ELR (cell line): ENCODE data around the gene FADS1.

Source experiments
- DNase-seq: peaks from one replicate; pipeline ENCODE4 v3.0.0-alpha.2; 2015; ENCODE audit warnings: low read depth

The FADS1 gene

DNA sequence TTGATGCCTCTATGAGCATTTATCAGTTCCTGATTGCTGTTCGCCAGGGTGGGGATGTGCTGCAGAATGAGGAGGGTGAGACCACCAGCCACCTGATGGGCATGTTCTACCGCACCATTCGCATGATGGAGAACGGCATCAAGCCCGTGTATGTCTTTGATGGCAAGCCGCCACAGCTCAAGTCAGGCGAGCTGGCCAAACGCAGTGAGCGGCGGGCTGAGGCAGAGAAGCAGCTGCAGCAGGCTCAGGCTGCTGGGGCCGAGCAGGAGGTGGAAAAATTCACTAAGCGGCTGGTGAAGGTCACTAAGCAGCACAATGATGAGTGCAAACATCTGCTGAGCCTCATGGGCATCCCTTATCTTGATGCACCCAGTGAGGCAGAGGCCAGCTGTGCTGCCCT is 21.3 kb downstream of the FADS1 start:
- no peak for DNase-seq

GRCh38 chr11:61794579-61794978 is 22.2 kb downstream of the FADS1 start:
- DNase-seq = no peak

- no peak for DNase-seq
These were observed 23.0 kb downstream of the FADS1 start for GRCh38 chr11:61793829-61794204.

GRCh38 chr11:61793083-61793828 is 23.5 kb downstream of the FADS1 start:
- peak; percentile 30 for DNase-seq

GRCh38 chr11:61792310-61793082 is 24.3 kb downstream of the FADS1 start, which contains the start of the genes FEN1 and TMEM258:
Gene FEN1, plus strand, starts transcription at chr11:61792911. Its CDS starts 2,451 bp downstream, at chr11:61795362.
Gene TMEM258, minus strand, starts transcription at chr11:61792599. Its CDS starts 41 bp downstream, at chr11:61792558.
- peak; percentile 95 for DNase-seq

- DNase-seq = peak; percentile 96
These were observed 25.0 kb downstream of the FADS1 start for GRCh38 chr11:61791737-61792309.

DNA sequence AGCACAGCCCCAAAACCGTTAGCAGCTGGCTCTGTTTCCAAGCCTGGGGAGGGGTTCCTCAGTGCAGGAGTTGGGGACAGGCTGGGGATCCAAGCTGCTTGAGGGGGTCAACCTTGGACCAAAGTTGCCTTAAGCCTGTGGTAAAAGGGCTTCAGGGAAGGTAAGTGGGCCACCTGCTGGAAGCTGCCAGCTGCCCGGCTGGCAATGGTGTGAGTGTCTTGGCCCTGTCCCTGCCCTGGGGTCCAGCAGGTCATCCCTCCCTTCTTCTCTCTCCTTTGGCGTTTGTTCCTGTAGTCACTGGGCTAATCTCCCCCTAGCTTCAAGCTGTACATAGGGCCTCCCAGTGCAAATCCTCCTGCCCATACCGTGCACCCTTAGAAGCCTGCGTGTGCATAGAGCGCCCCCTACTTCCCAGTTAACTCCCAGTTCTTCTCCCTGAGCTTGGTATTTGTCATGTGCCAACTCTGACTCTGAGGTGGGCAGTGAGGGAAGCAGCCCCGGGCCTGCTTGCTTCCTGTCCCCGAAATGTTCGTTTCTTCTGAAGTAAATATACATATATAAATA is 28.8 kb downstream of the FADS1 start:
- peak; percentile 67 for DNase-seq

GRCh38 chr11:61785837-61786402 is 30.9 kb downstream of the FADS1 start:
- DNase-seq = no peak

DNA sequence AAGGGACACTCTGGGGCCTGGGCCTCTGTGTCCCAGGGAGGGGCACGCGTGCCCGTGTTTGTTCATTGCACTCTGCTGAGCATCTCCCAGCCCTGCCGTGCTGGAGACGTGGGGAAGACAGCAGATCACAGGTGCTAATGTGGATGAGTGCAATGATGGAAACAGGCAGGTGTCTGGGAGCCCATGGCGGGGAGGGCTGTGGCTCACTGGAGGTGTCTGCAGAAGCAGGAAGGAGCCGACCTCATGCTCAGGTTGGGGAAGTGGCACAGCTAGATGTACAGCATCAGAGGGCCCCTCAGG is 32.3 kb downstream of the FADS1 start:
- no peak for DNase-seq

DNA sequence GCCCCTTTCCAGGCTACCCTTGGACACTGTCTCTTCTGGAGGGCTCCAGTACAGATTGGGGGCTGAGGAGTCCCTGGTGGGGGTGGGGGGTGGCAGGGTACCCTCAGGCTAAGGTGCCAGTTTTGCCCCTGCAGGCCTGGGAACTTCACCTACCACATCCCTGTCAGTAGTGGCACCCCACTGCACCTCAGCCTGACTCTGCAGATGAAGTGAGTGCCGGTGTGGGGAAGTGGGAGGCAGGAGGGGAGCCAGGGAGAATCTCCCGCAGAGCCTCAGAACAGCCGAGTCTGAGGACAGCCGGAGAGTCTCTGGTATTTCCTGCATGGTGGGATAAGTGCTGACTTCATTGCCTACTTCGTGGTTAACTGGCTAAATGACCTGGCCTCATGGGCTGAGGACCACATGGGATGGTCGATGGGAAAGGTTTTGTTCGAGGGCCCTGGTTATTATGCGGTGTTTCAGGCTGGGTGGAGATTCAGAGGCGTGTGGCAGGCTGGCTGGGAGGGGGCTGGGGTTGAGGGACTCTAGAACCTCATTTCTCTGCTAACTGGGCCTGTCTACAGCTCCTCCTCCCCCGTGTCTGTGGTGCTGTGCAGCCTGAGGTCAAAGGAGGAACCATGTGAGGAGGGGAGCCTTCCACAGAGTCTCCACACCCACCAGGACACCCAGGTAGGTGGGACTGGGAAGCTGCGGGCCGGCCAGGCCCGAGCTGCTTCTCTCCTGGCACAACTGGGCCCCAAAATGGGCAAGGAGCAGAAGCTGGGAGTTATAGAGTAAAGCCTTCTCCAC is 32.9 kb downstream of the FADS1 start:
- peak; percentile 59 for DNase-seq

DNA sequence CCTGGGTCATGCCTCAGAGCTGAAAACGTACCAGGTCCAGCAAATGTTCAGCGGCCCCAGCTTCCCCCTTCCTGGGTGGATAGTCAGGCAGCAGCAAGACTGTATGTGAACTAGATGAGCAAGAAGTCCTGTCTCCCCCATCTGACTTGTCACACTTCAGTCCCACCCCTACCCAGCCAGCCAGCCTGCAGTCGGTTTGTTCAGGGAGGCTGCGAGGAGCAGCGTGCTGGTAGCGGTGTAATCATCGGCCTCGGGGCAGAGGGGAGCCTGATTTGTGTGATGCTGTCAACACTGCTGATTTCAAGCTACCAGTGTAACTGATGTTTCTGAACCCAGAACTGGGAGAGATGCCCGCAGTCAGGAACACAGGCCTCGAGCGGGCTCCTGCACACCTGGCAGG is 34.0 kb downstream of the FADS1 start:
- peak; percentile 25 for DNase-seq

DNA sequence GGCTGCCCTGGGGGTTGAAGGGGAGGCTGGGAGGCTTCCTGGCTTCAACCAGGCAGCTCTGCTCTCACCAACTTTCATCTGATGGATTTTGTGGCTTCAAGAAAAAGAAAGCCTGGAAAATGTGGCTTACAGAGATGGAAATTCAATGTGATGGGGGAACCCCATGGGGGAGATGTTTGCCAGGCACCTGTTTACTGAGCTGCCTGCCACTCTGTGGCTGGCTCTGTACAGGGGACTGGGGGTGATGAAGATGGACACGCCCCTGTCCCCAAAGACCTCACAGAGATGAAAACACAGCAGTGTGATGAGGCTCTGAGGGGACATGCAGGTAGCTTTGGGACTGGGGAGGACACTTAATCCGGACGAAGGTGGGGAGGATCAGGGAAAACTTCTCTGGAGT is 34.5 kb downstream of the FADS1 start:
- DNase-seq = no peak

GRCh38 chr11:61781585-61781984 is 35.2 kb downstream of the FADS1 start:
- no peak for DNase-seq

GRCh38 chr11:61780581-61781162 is 36.1 kb downstream of the FADS1 start:
- DNase-seq = no peak

- no peak for DNase-seq
These were observed 36.9 kb downstream of the FADS1 start for GRCh38 chr11:61779666-61780525.

DNA sequence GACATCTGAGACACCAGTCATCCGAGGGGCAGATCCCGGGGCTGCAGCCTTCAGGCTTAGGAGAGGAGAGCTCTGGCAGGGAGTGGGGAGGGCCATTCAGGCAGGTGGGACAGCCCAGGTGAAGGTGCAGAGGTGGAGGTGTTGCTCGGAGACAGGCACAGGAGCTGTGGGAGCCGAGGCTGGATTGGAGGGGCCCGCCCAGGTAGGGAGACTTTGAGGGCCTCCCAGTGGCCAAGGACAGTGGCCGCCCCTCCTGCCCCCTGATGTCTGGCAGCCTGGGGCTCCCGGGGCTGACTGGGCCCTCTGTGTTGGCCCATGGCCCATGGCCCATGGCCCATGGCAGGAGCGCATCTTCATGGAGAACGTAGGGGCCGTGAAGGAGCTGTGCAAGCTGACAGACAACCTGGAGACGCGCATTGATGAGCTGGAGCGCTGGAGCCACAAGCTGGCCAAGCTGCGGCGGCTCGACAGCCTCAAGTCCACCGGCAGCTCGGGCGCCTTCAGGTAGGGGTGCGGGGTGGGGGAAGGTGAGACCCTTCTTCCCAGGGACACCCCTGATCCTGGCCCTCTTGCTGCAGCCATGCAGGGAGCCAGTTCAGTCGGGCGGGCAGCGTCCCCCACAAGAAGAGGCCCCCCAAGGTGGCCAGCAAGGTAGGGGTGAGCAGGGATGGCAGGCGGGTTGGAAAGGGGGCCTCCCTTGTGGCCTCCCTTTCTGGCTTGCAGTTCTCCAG is 37.7 kb downstream of the FADS1 start:
- no peak for DNase-seq

GRCh38 chr11:61778357-61778886 is 38.4 kb downstream of the FADS1 start:
- no peak for DNase-seq

DNA sequence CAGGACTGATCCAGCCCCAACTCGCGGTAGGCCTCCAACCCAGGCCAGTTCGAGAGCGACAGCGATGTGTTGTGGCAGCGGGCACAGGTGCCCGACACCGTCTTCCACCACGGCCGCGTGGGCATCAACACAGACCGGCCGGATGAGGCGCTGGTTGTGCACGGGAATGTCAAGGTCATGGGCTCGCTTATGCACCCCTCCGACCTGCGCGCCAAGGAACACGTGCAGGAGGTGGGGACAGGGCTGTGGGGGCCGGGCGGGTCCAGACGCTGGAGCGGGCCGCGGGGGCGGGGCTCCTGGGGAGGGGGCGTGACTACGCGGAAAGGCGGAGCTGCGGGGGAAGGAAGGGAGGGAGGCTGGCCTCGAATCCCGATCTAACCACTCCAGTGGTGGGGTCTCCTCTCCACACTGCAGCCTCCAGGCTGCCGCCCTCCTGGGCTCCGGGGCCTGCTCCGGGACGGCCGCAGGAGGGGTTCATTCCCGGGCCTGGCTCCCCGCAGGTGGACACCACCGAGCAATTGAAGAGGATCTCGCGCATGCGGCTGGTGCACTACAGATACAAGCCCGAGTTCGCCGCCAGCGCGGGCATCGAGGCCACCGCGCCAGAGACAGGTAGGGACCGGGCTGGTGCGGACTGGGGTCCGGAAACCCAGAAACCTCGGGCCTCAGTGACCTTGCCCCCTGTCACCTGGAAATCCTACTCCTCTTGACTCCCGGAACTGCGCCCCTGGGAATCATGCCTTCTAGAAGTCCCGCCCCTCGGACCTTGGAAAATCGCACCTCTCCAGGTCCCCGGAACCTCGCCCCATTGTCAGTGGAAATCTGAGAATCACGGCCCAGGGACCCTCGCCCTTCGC is 39.3 kb downstream of the FADS1 start:
- DNase-seq = no peak
